Smooth muscle cell (in vitro differentiated cells): ENCODE results near the gene KLHL21. TPM values are rescaled to one million over a fixed set of nuclear protein-coding genes. Genes with fewer than 3 reads are reported as not detected.
A peak's percentile ranks its signal among the peaks of the same experiment; 100 is the strongest.

Experiments used
- DNase-seq: peaks from one replicate; lab custom pipeline; 2025; ENCODE audit not compliant: unreplicated experiment; lab: John Stamatoyannopoulos, UW
- H2AFZ ChIP-seq: fragments of 200-600 bp; sonication (generic); 2 replicates; pipeline ENCODE4 v1.6.0; 2016; ENCODE audit warnings: antibody characterized with exemption, low read depth, mild to moderate bottlenecking
- H3F3A ChIP-seq: fragments of 200-600 bp; sonication (generic); 2 replicates; pipeline ENCODE4 v1.6.0; 2017; ENCODE audit warnings: antibody characterized with exemption, low read depth
- H3K27ac ChIP-seq: fragments of 200-600 bp; sonication (generic); 2 replicates; pipeline ENCODE4 v1.5.1; 2016; ENCODE audit warnings: low read depth, mild to moderate bottlenecking
- H3K27me3 ChIP-seq: fragments of 200-600 bp; sonication (generic); 2 replicates; pipeline ENCODE4 v1.6.1; 2016; ENCODE audit warnings: low read depth, mild to moderate bottlenecking
- H3K36me3 ChIP-seq: fragments of 200-600 bp; sonication (generic); 2 replicates; pipeline ENCODE4 v1.5.1; 2016; ENCODE audit warnings: low read depth
- H3K4me1 ChIP-seq: fragments of 200-600 bp; sonication (generic); 2 replicates; pipeline ENCODE4 v1.5.1; 2016; ENCODE audit warnings: low read depth
- H3K4me2 ChIP-seq: fragments of 200-600 bp; sonication (generic); 2 replicates; pipeline ENCODE4 v1.6.0; 2016; ENCODE audit warnings: mild to moderate bottlenecking
- H3K4me3 ChIP-seq: fragments of 200-600 bp; sonication (generic); 2 replicates; pipeline ENCODE4 v1.5.1; 2016; ENCODE audit warnings: mild to moderate bottlenecking
- H3K79me2 ChIP-seq: fragments of 200-600 bp; sonication (generic); 2 replicates; pipeline ENCODE4 v1.6.0; 2016; ENCODE audit warnings: low read depth, mild to moderate bottlenecking
- H3K9ac ChIP-seq: fragments of 200-600 bp; sonication (generic); 2 replicates; pipeline ENCODE4 v1.6.0; 2016; ENCODE audit warnings: low read depth
- H3K9me3 ChIP-seq: fragments of 200-600 bp; sonication (generic); replicated peaks from 2 replicates; pipeline ENCODE4 v1.5.1; 2016; ENCODE audit warnings: low read depth
- H4K20me1 ChIP-seq: fragments of 200-600 bp; sonication (generic); 2 replicates; pipeline ENCODE4 v1.6.0; 2016; ENCODE audit warnings: low read depth
- CTCF ChIP-seq: fragments of 200-600 bp; sonication (generic); IDR thresholded peaks from 2 replicates; pipeline ENCODE4 v1.5.1; 2017; ENCODE audit warnings: borderline replicate concordance, mild to moderate bottlenecking, antibody characterized with exemption; ENCODE audit not compliant: insufficient read depth, poor library complexity, severe bottlenecking
- WGBS: methylation state at CpG from one replicate; pipeline ENCODE4 v1.1.7; 2016; ENCODE audit warnings: low lambda C conversion rate; 5-methylcytosine and 5-hydroxymethylcytosine counted together
- polyA plus RNA-seq: library from polyadenylated mRNA; unstranded; fragments of >200 nt; fragmentation: Nextera tagmentation; extraction: Ambion mirVana; gene quantifications from 2 replicates; pipeline ENCODE4 v1.2.1, GENCODE V29; 2016
- total RNA-seq: library from RNA; depleted of rRNA; stranded (reverse); fragments of >200 nt; gene quantifications from 2 replicates; pipeline ENCODE4 v1.2.3, GENCODE V29; 2014

Gene KLHL21
- total and polyA plus RNA-seq, 2 experiments from 2014 or later = 12.6 to 13.2 TPM

GRCh38 chr1:6585081-6585722 lies 17.5 kb downstream of the KLHL21 start:
- no peak for DNase-seq
- Histone ChIP-seq H3K27ac (no peak overlapping the region), H3K9me3 (no peaks in the 10 kb centered on the region), H2AFZ (no peak overlapping the region), H3K9ac (no peak overlapping the region), H3K4me1 (peaks cover 7% of the 10 kb centered on the region), H3K79me2 (peaks cover 15% of the 10 kb centered on the region), H3F3A (no peaks in the 10 kb centered on the region), H3K4me2 (no peak overlapping the region), H3K27me3 (no peaks in the 10 kb centered on the region), H3K36me3 (no peaks in the 10 kb centered on the region), H3K4me3 (no peak overlapping the region), H4K20me1 (peaks cover 8% of the 10 kb centered on the region)
- TF ChIP-seq CTCF = no peak
- 91% methylated on average over 12 of the region's 12 CpGs for WGBS

GRCh38 chr1:6584126-6585080 lies 18.3 kb downstream of the KLHL21 start:
- peaks cover 8% of the 10 kb centered on the region for H3K4me1 ChIP-seq
- H3K79me2 ChIP-seq = peaks cover 16% of the 10 kb centered on the region
- H2AFZ ChIP-seq = no peak overlapping the region
- H3K4me2 ChIP-seq = no peak overlapping the region
- H3K36me3 ChIP-seq = no peaks in the 10 kb centered on the region
- H3K4me3 ChIP-seq = no peak overlapping the region
- peaks cover 8% of the 10 kb centered on the region for H4K20me1 ChIP-seq
- WGBS = 90% methylated on average over 21 of the region's 21 CpGs
- no peaks in the 10 kb centered on the region for H3K9me3 ChIP-seq
- no peaks in the 10 kb centered on the region for H3K27me3 ChIP-seq
- no peak overlapping the region for H3K27ac ChIP-seq
- H3F3A ChIP-seq = no peaks in the 10 kb centered on the region
- no peak for DNase-seq
- peak; percentile 18 for TF ChIP-seq CTCF
- H3K9ac ChIP-seq = no peak overlapping the region

GRCh38 chr1:6582370-6582769 lies 20.3 kb downstream of the KLHL21 start:
- no peak for TF ChIP-seq CTCF
- no peak for DNase-seq
- Histone ChIP-seq H3K27me3 (no peaks in the 10 kb centered on the region), H3K9me3 (no peaks in the 10 kb centered on the region), H3K36me3 (no peaks in the 10 kb centered on the region), H4K20me1 (peaks cover 8% of the 10 kb centered on the region), H3K4me1 (peaks cover 13% of the 10 kb centered on the region), H3F3A (no peaks in the 10 kb centered on the region), H3K9ac (no peak overlapping the region), H2AFZ (no peak overlapping the region), H3K4me3 (no peak overlapping the region), H3K79me2 (peaks cover 16% of the 10 kb centered on the region), H3K27ac (no peak overlapping the region), H3K4me2 (no peak overlapping the region)
- 100% methylated on average over 1 of the region's 1 CpG for WGBS
